K562 (cell line): ENCODE measurements around the gene PCNX3. TPM values are rescaled to one million over a fixed set of nuclear protein-coding genes. Genes with fewer than 3 reads are reported as not detected.

ENCODE experiments used
- CTBP1 ChIP-seq: fragments of 450-650 bp; IDR thresholded peaks from 2 replicates; pipeline ENCODE4 v1.6.1; 2016; ENCODE audit warnings: borderline replicate concordance
- ETV5 ChIP-seq: sonication (generic); formaldehyde crosslinking; IDR thresholded peaks from 2 replicates; pipeline ENCODE4 v1.4.0; 2020; ENCODE audit warnings: low read depth, mild to moderate bottlenecking, missing genetic modification reagents
- ETV6 ChIP-seq, 3 experiments: fragments of 150-350 bp in 1 of 3; sonication (generic) in 1 of 3; formaldehyde crosslinking in 1 of 3; IDR thresholded peaks; 2 replicates each; pipeline versions ENCODE4 v1.6.1 to v1.8.0; 2014 to 2022; ENCODE audit warnings: borderline replicate concordance in 2 of 3, low read depth in 2 of 3, antibody characterized with exemption in 1 of 3, low read length in 1 of 3, mild to moderate bottlenecking in 1 of 3, missing genetic modification reagents in 1 of 3
- MCM7 ChIP-seq, 2 experiments: fragments of 450-650 bp; IDR thresholded peaks; 2 replicates each; pipeline ENCODE4 v1.6.1; 2016 to 2018
- MECOM ChIP-seq: fragments of 250-450 bp; sonication (Bioruptor Pico); IDR thresholded peaks from 2 replicates; pipeline ENCODE4 v1.8.0; 2022; ENCODE audit warnings: inconsistent platforms
- NONO ChIP-seq, 2 experiments: fragments of 200-400 bp in 1 of 2; fragments of 450-650 bp in 1 of 2; formaldehyde crosslinking in 1 of 2; IDR thresholded peaks; 2 replicates each; pipeline ENCODE4 v1.6.1; 2017; ENCODE audit warnings: low read depth in 2 of 2, mild to moderate bottlenecking in 2 of 2, moderate library complexity in 2 of 2, low read length in 1 of 2
- NR0B1 ChIP-seq: fragments of 450-650 bp; IDR thresholded peaks from one replicate; pipeline ENCODE4 v1.6.1; 2018; ENCODE audit warnings: mild to moderate bottlenecking, moderate library complexity; ENCODE audit not compliant: partially characterized antibody
- RB1 ChIP-seq: fragments of 450-650 bp; IDR thresholded peaks from 2 replicates; pipeline ENCODE4 v1.6.1; 2017; ENCODE audit warnings: low read depth, mild to moderate bottlenecking
- TOE1 ChIP-seq, 2 experiments: fragments of 450-650 bp in 1 of 2; sonication (generic) in 1 of 2; formaldehyde crosslinking in 1 of 2; IDR thresholded peaks; 2 replicates each; pipeline versions ENCODE4 v1.7.1 to v1.8.0; 2016 to 2022; ENCODE audit warnings: borderline replicate concordance in 2 of 2, mild to moderate bottlenecking in 2 of 2, antibody characterized with exemption in 1 of 2, inconsistent platforms in 1 of 2, low read depth in 1 of 2, missing genetic modification reagents in 1 of 2, moderate library complexity in 1 of 2
- YBX1 ChIP-seq: fragments of 450-650 bp; IDR thresholded peaks from 2 replicates; pipeline ENCODE4 v1.7.1; 2016; ENCODE audit warnings: mild to moderate bottlenecking
- ZKSCAN1 ChIP-seq: fragments of 150-350 bp; IDR thresholded peaks from 2 replicates; pipeline ENCODE4 v1.6.1; 2016; ENCODE audit warnings: low read depth, low read length
- ZNF12 ChIP-seq: sonication (generic); formaldehyde crosslinking; IDR thresholded peaks from 2 replicates; pipeline ENCODE4 v1.4.0; 2020; ENCODE audit warnings: mild to moderate bottlenecking, missing genetic modification reagents
- ZNF282 ChIP-seq: sonication (generic); formaldehyde crosslinking; IDR thresholded peaks from 2 replicates; pipeline ENCODE4 v1.8.1; 2023; ENCODE audit warnings: missing genetic modification reagents
- ZNF3 ChIP-seq: fragments of 250-450 bp; sonication (Bioruptor Pico); IDR thresholded peaks from 2 replicates; pipeline ENCODE4 v1.5.0; 2021; ENCODE audit warnings: mild to moderate bottlenecking, moderate library complexity
- ZNF592 ChIP-seq: fragments of 450-650 bp; IDR thresholded peaks from 2 replicates; pipeline ENCODE4 v1.6.1; 2017; ENCODE audit warnings: antibody characterized with exemption, mild to moderate bottlenecking
- ZNF707 ChIP-seq: fragments of 250-450 bp; sonication (Bioruptor Pico); conservative IDR thresholded peaks from 2 replicates; pipeline ENCODE4 v1.8.0; 2022; ENCODE audit warnings: inconsistent platforms, mild to moderate bottlenecking, moderate library complexity
- ZNF764 ChIP-seq: fragments of 250-450 bp; sonication (Bioruptor Pico); IDR thresholded peaks from 2 replicates; pipeline ENCODE4 v1.4.0; 2020; ENCODE audit warnings: low read depth, mild to moderate bottlenecking, moderate library complexity
- polyA plus RNA-seq, 8 experiments: library from polyadenylated mRNA; depleted of rRNA in 4 of 8; stranded (reverse) in 5 of 8; unstranded in 3 of 8; fragments of >200 nt; fragmentation: Nextera tagmentation in 2 of 8; fragmentation: Illumina TruSeq in 1 of 8; extraction: Ambion mirVana in 2 of 8; extraction: Trizol in 1 of 8; gene quantifications; 2 replicates each; pipeline versions ENCODE4 v1.2.1 to v1.2.3, GENCODE V29; 2011 to 2014; ENCODE audit warnings: inconsistent platforms in 1 of 8, missing spikeins in 1 of 8
- total RNA-seq, 7 experiments: library from RNA; depleted of rRNA in 6 of 7; stranded (reverse); fragments of >200 nt in 6 of 7; fragmentation: Illumina TruSeq in 2 of 7; extraction: Trizol in 2 of 7; gene quantifications; 2 replicates each; pipeline versions ENCODE4 v1.2.1 to v1.2.3, GENCODE V29; 2011 to 2021; ENCODE audit warnings: low replicate concordance in 1 of 7
- TF ChIP-seq, protein P1 (sequence below): fragments of 250-450 bp; sonication (Bioruptor Pico); IDR thresholded peaks from 2 replicates; pipeline ENCODE4 v1.8.0; 2021; ENCODE audit warnings: moderate library complexity, mild to moderate bottlenecking, inconsistent platforms
- TF ChIP-seq, protein P2 (sequence below): fragments of 250-450 bp; sonication (Bioruptor Pico); IDR thresholded peaks from 2 replicates; pipeline ENCODE4 v1.5.0; 2021

PCNX3 gene
- total and polyA plus RNA-seq, 9 of the 15 experiments (the other 6 are each of a cell fraction or from before 2014, with no cell fraction given), result 0.11 to 47.8 (median 12.8) TPM

GRCh38 chr11:65637794-65638419, 22.3 kb downstream of the PCNX3 start, which contains the start of gene SIPA1 (continued):
- TF ChIP-seq ZKSCAN1, result no peak
- 0 out of 4 replicates have a peak, but pooled peaks of 1 of the 2 experiments have one; percentile 25 for TF ChIP-seq NONO (IDR thresholded peaks at IDR 0.05; ENCODE audit: low read depth in 2 of 2, low read length in 1 of 2)
- 0 out of 2 replicates have a peak, but pooled peaks have one; percentile 8 for TF ChIP-seq ZNF764 (CRISPR knock-in tag)
- peak; percentile 16; the same call in 1 of the 2 replicates for TF ChIP-seq ETV5 (CRISPR knock-in tag)
- TF ChIP-seq ZNF592, result 0 out of 2 replicates have a peak, but pooled peaks have one; percentile 53
- TF ChIP-seq ZNF707 (CRISPR knock-in tag), result no peak
- TF ChIP-seq ZNF3, result no peak
- no peak for TF ChIP-seq NR0B1
- no peak for TF ChIP-seq YBX1
- TF ChIP-seq ETV6 (IDR thresholded peaks at IDR 0.05; ENCODE audit: borderline replicate concordance in 1 of 2, low read depth in 2 of 2, low read length in 1 of 2), result peak in 1 of 2 experiments; percentile 26; a peak in 1 of 4 replicates
- no peak for TF ChIP-seq ETV6 (CRISPR knock-in tag; IDR thresholded peaks at IDR 0.05; ENCODE audit: borderline replicate concordance)
- peak; percentile 75 for TF ChIP-seq RB1
- TF ChIP-seq, protein P1, sequence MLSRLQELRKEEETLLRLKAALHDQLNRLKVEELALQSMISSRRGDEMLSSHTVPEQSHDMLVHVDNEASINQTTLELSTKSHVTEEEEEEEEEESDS (CRISPR knock-in tag), result no peak
- TF ChIP-seq TOE1 (IDR thresholded peaks at IDR 0.05; ENCODE audit: borderline replicate concordance), result no peak
- TF ChIP-seq TOE1 (CRISPR knock-in tag; IDR thresholded peaks at IDR 0.05; ENCODE audit: borderline replicate concordance, low read depth), result no peak
- TF ChIP-seq ZNF12, result 0 out of 2 replicates have a peak, but pooled peaks have one; percentile 74
- TF ChIP-seq MECOM (CRISPR knock-in tag), result no peak
- TF ChIP-seq, protein P2, sequence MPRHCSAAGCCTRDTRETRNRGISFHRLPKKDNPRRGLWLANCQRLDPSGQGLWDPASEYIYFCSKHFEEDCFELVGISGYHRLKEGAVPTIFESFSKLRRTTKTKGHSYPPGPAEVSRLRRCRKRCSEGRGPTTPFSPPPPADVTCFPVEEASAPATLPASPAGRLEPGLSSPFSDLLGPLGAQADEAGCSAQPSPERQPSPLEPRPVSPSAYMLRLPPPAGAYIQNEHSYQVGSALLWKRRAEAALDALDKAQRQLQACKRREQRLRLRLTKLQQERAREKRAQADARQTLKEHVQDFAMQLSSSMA (CRISPR knock-in tag), result peak; percentile 85; the same call in 1 of the 2 replicates
- no peak for TF ChIP-seq ZNF282 (CRISPR knock-in tag)
- peak; percentile 61 for TF ChIP-seq CTBP1
- TF ChIP-seq MCM7 (IDR thresholded peaks at IDR 0.05), result no peak
- TF ChIP-seq, all 486 proteins: peak for 94
